Left cardiac atrium (tissue), 4 donors: ENCODE measurements around the gene TENM3. TPM values are rescaled to one million over a fixed set of nuclear protein-coding genes. Genes with fewer than 3 reads are reported as not detected.

Source experiments
- ATAC-seq, 2 donors: fragments of 200-7000 bp; cut with Tn5 transposase; one replicate each; pipeline ENCODE4 v1.9.1; 2020; ENCODE audit warnings: mild to moderate bottlenecking in 2 of 2, moderate library complexity in 2 of 2
- DNase-seq: peaks from one replicate; pipeline ENCODE4 v3.0.0-alpha.2; 2020
- intact Hi-C, 2 donors: fragments of 100-400 bp; cut with DNase I; formaldehyde crosslinking; loops; one replicate each; pipeline versions ENCODE4 v1.14.1 to v1.15.1; 2022 to 2023
- total RNA-seq, 2 donors: library from RNA; stranded (reverse); fragmentation: NEBNext Ultra II Directional; extraction: Animal tissue kit (Norgen Biotek cat#: 25700); gene quantifications; one replicate each; pipeline ENCODE4 v1.2.1, GENCODE V29; 2021
- donor health status: DM: no; HTN: yes; CAD: no.
- donor health status: DM: no; HTN: yes; CAD: no; lungs with severe emphysema.
- donor health status: DM: yes; HTN: yes; CAD: no.
- donor health status: Dilated cardiomyopathy.

The TENM3 gene
- total RNA-seq, 2 donors from 2014 or later: 6.6 to 9.2 TPM

DNA sequence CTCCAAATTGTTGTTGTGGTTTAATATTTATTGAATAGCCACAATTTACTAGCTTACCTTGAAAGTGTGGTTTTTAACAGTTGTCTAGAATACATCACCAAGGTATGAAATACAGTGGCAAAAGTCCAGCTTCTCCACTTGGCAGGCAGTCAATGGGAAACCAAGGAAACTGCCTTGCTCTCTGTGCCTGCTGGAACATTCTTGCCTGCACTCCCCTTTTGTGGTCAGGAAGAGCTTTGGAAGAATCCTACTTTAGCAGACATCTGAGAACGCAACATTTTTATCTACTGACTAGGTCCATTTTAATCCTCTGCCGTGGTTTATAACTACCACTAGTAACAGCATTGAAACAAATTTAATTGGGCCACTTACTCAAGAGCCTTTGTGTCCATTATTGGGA lies 64.5 kb downstream of the TENM3 start:
- intact Hi-C loops: no loop called here
- ATAC-seq (peak in 1 of 2 donors; percentile 74), DNase-seq (no peak)

- DNase-seq (no peak), ATAC-seq (no peak)
- intact Hi-C loops: no loop called here
These were observed 66.7 kb downstream of the TENM3 start for GRCh38 chr4:182309877-182310276.

DNA sequence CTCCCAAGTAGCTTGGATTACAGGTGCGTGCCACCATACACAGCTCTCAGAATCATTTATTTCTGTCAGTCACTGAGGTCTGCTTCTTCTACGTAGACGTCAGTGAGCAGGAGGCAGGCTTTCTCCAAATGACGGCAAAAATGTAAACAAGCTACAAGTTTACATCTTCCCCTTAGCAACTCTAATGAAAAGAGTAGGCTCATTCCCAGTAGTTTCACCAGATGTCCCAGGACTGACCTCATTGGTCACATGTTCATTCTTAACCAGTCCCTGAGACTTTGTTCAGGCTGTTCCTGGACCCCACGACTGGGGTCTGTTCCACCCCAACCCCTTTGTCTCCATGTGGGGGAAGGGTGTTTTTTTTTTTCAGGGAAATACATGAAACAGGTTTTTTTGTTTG lies 67.1 kb downstream of the TENM3 start:
- DNase-seq: no peak
- ATAC-seq: no peak
- intact Hi-C loops: no loop called here

DNA sequence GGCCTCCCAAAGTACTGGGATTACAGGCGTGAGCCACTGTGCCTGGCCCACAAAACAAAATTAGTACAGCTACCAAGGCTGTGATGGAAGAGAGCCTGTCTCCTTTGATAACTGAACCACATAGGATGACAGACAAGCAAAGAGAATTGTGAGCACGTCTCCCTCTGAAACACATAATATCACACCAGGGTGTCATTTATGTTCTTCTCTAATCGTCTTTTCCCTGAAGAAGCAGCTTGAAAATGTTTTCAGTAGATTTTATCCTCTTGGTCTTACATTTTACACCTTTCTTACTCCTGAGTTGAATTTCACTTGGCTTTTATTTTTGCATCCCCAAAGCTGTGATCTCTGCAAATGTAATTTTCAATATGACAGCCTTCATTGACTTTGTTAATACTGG lies 67.8 kb downstream of the TENM3 start:
- intact Hi-C loops: no loop called here
- DNase-seq: no peak
- no peak for ATAC-seq

DNA sequence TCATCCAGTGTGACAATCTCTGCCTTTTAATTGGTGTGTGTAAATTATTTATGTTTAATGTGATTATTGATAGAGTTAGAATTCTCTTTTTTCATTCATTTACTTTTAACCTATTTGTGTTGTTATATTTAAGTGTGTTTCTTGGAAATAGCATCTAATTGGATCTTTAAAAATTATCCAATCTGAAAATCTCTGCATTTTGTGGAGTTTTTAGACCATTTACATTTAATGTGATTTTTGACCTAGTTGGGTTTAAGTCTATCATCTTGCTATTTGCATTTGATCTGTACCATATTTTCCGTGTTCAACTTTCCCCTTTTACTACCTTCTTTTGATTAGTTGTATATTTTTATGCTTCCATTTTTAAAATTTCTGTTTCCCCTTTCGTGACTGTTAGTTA lies 71.3 kb downstream of the TENM3 start:
- ATAC-seq (no peak), DNase-seq (no peak)
- intact Hi-C loops: no loop called here

DNA sequence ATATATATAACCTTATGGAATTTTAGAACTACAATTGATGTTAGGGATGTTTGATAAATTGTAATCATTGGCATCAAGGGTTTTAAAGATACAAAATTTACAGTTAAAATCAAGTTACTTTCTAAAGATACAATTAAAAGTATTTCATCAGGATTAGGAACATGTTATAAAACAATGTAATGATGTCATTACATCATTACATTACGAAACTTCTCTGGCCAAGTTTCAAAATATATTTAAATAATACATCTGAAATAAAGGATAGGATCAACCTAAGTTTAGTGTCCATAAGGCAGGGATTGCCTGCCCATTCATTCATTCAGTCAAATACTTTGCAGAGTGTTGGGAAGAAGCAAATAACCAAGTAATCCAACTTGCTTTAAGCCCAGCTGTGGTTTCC lies 75.1 kb downstream of the TENM3 start:
- DNase-seq (no peak), ATAC-seq (no peak)
- intact Hi-C loops: no loop called here

DNA sequence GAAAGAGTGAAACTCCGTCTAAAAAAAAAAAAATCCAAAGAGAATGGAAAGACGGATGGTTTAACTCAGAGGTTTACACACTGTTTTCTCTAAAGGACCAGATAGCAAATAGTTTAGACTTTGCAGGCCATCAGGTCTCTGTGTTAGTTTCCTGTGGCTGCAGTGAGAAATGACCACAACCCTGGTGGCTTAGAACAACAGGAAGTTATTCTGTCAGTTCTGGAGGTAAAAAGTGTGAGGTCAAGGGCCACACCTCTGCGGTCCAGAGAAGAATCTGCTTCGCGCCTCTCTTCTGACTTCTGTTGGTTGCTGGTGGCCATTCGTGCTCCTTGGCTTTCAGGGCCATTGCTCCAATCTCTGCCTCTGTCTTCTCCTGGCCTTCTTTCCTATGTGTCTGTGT lies 76.9 kb downstream of the TENM3 start:
- intact Hi-C loops: no loop called here
- no peak for DNase-seq
- ATAC-seq: no peak

GRCh38 chr4:182320580-182320979 lies 77.4 kb downstream of the TENM3 start:
- DNase-seq (no peak), ATAC-seq (no peak)
- intact Hi-C loops: no loop called here

DNA sequence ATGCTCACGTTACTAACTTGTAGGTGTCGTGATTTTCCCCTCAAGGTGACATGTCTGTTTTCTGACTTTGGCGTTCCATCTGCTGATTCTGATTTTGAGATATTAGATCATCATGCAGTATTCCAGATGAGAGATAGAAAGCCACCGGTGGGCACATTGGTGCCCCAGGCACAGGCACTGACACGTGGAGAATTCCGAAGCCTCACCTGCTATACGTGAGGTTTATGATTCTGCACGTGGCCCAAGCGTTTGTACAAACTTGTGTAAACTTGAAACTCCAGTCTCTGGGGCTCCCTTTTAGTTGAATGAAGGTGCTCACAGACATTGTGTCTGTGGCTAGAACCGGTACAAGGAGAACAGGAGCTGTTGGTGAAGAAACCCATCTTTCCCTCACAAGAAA lies 81.1 kb downstream of the TENM3 start:
- no peak for ATAC-seq
- intact Hi-C loops: no loop called here
- DNase-seq: no peak

- DNase-seq (no peak), ATAC-seq (no peak)
- intact Hi-C loops: no loop called here
These were observed 82.2 kb downstream of the TENM3 start for GRCh38 chr4:182325397-182325796.

DNA sequence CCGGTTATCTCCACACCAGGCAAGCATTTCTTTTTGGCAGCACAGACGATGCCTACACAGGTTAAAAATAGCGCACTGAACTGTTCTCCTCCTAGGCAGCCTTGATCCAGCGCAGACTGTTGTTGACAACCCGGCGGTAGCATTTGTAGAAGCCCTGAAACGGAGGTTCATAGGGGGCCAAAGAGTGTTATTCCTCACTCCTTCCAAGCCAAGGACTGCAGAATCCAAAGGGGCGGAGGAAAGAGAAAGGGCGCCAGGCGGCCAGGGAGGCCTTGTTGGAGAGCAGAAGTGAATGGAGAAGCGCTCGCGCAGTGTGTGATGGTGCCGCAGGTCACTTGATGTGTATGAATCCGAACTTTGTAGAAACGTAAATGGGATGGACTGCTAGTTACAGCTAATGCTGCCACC lies 82.7 kb downstream of the TENM3 start:
- DNase-seq (no peak), ATAC-seq (peak; percentile 94 to 96)
- intact Hi-C loops: no loop called here

DNA sequence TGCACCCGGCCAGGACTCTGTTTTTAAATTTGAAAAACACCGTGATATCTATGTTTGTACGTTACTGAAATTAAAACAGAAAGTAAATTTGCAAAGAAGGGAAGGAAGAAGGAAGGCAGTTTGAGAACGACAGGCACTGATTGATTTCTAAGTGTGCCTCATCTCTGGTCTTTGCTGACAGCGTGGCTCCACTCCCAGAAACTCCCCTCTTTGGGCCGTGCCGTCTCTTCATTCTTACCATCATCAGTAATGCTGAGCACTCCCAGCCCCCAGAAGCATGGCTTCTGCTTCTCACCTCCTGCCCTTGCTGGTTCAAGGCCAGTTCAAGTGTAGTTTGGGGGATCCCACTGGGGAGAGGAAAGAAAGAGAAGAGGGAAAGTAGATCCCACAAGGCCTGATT lies 85.3 kb downstream of the TENM3 start:
- intact Hi-C loops: no loop called here
- ATAC-seq (no peak), DNase-seq (no peak)

DNA sequence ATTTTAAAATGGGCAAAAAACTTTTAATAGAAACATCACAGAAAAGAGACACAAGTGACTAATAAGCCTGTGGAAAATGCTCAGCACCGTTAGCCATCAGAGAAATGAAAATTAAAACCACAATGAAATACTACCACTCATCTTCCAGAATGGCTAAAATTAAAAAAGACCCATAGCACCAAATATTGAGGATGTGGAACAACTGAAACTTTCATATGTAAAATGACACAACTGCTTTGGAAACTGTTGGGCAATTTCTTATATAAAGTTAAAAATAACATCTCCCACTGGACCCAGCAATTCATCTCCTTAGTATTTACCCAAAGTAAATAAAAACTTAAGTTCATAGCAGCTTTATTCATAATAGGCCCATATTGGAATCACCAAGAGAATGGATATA lies 94.2 kb downstream of the TENM3 start:
- no peak for ATAC-seq
- DNase-seq: no peak
- intact Hi-C loops: no loop called here

- DNase-seq (no peak), ATAC-seq (no peak)
- intact Hi-C loops: no loop called here
These were observed 94.9 kb downstream of the TENM3 start for GRCh38 chr4:182338063-182338462.

- no peak for ATAC-seq
- intact Hi-C loops: no loop called here
- DNase-seq: no peak
These were observed 95.5 kb downstream of the TENM3 start for GRCh38 chr4:182338746-182339145.

GRCh38 chr4:182339221-182339641 lies 96.0 kb downstream of the TENM3 start:
- intact Hi-C loops: no loop called here
- ATAC-seq (no peak), DNase-seq (no peak)

DNA sequence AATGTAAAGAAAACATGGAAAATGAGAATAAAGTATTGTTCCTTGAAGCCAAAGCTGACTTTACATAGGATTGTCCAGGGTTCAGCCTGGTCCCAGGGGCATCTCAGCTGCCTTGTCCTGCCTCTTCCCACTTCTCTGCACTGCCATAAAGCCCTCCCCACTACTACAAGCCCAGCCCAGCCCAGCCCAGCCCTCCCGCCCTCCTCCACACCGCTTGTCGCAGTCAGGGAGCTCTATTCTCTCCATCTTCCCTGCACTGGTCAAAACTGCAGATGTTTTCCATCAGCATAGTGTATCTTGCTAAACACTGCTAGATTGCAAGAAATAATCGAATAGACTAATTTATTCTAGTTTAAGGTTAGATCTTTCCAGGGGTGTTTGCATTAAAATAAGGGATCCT lies 100.3 kb downstream of the TENM3 start:
- ATAC-seq: no peak
- intact Hi-C loops: no loop called here
- DNase-seq: no peak

- no peak for ATAC-seq
- DNase-seq: no peak
- intact Hi-C loops: no loop called here
These were observed 101.8 kb downstream of the TENM3 start for GRCh38 chr4:182344968-182345367.

GRCh38 chr4:182346250-182346649 lies 103.0 kb downstream of the TENM3 start:
- intact Hi-C loops: no loop called here
- DNase-seq (no peak), ATAC-seq (no peak)

DNA sequence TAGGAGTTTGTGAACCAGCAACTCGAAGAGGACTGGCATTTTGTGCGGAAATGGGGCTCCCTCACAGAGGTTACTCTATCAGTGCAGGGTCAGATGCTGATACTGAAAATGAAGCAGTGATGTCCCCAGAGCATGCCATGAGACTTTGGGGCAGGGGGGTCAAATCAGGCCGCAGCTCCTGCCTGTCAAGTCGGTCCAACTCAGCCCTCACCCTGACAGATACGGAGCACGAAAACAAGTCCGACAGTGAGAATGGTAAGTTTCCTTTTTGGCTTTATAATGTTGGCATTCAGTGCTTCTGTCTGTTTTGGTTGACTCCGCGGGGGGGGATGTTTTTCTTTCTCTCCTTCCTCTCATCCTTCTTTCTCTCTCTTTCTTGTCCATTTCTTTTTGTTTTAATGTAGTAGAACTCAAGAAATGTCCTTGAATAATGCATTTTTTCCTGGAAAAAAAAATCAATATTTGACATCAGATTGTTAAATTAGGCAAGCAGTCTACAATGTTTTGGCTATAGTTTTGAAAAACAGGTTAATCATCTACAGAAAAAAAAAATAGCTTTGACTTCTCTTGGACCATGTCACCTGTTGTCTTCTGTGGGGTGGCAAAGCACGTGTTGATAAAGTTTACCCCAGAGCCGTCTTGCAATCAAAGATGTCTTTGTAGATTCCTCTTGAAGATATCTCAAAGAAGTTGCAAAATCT lies 103.6 kb downstream of the TENM3 start:
- ATAC-seq (no peak), DNase-seq (no peak)
- intact Hi-C loops: no loop called here

DNA sequence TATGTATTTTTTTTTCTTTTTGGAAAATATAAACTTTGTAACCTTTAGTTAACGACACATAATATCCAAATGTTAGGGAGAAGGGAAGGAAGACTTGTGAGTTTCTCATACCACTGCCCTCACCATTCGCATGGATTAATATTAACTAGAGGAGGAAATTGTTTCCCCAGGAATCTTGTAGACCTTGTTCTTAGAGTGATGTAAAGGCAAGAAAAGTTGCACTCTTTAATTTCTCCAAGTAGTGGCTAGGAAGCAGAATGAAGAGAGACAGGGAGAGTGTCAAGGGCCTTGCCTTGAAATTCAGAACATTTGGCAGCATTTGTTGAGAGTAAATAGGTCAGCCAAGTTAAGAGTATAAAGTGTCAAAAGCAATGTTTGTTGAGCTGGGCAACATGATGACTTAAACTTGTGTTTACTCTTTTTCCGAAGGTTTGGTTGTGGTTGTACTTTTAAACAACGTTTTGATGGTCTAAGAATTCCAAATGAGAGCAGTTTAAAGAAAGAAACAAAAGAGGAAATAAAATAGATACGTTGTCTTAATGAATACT lies 105.7 kb downstream of the TENM3 start:
- intact Hi-C loops: no loop called here
- ATAC-seq: no peak
- no peak for DNase-seq

DNA sequence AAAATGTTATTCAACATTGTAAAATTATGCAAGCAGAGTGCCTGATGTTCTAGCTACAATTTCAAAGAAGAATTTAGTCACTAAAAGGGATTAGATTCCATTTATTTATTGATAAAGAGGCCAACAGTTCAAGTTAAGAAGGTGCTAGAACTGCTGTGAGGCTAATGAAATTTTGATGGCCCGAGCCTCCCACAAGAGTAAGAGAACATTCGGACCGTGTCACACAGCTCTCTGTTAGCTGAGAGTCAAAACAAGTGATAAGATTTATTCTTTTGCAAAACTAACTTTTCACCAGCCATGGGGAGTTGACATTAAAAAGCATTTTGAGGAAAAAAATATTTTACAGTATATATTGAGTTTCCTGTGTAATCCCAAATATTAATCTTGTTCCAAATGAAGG lies 106.8 kb downstream of the TENM3 start:
- intact Hi-C loops: no loop called here
- DNase-seq (no peak), ATAC-seq (no peak)
